ENCODE data around the gene PUSL1. TPM values are rescaled to one million over a fixed set of nuclear protein-coding genes. Genes with fewer than 3 reads are reported as not detected.

The PUSL1 gene
- total RNA-seq, 1 experiment from 2014 or later, result 38.0 TPM

- H3K23me2 ChIP-seq (ENCODE audit: insufficient read length, low read depth, low read length, poor library complexity, severe bottlenecking), result peaks cover 4% of the 10 kb centered on the region
- no peak overlapping the region for H3K14ac ChIP-seq (ENCODE audit: insufficient read depth, low read length)
- H4K5ac ChIP-seq (ENCODE audit: insufficient read length, low read depth, low read length), result no peak overlapping the region
- Mint-ChIP-seq H3K4me1 (peaks cover 0 to 9% of the 10 kb centered on the region in 2 experiments; a peak in 2 of 4 replicates), H3K27me3 (ENCODE audit: low read depth) (peaks cover 2% of the 10 kb centered on the region), H3K4me3 (no peak overlapping the region), H3K27ac (no peak overlapping the region), H3K36me3 (ENCODE audit: insufficient read depth in 1 of 3, low read depth in 3 of 3) (no peaks in the 10 kb centered on the region), H3K9me3 (peaks cover 2 to 7% of the 10 kb centered on the region in 2 experiments; a peak in 2 of 5 replicates)
- no peak overlapping the region for H2BK12ac ChIP-seq (ENCODE audit: insufficient read length, low read depth, low read length)
- H3K4ac ChIP-seq (ENCODE audit: low read depth, low read length), result no peak overlapping the region
- no peaks in the 10 kb centered on the region for H3K9me3 ChIP-seq (ENCODE audit: control insufficient read depth, low read depth, low read length)
- no peak overlapping the region for H3T11ph ChIP-seq (ENCODE audit: low read length)
- no peak overlapping the region for H2BK15ac ChIP-seq (ENCODE audit: low read depth, low read length)
- DNase-seq, result no peak
- no peak overlapping the region for H2BK120ac ChIP-seq (ENCODE audit: low read depth, low read length, poor library complexity, severe bottlenecking)
- no peak overlapping the region for H2BK20ac ChIP-seq (ENCODE audit: low read depth, low read length, poor library complexity, severe bottlenecking)
- H3K27ac ChIP-seq (ENCODE audit: insufficient read length, low read depth, low read length), result no peak overlapping the region
- no peak overlapping the region for H4K91ac ChIP-seq (ENCODE audit: insufficient read length, low read depth, low read length)
- no peak for TF ChIP-seq CTCF (conservative IDR thresholded peaks at IDR 0.05)
- no peak overlapping the region for H2BK5ac ChIP-seq (ENCODE audit: insufficient read length, low read length)
- WGBS (ENCODE audit: extremely low coverage, insufficient read length, low lambda C conversion rate), result no CpG with 5 or more reads among the region's 58 CpGs
- H3K79me2 ChIP-seq (ENCODE audit: insufficient read depth, low read length), result no peaks in the 10 kb centered on the region
- H3K27me3 ChIP-seq (ENCODE audit: insufficient read depth, low read length), result no peaks in the 10 kb centered on the region
- H3K56ac ChIP-seq (ENCODE audit: insufficient read length, low read depth, low read length), result no peak overlapping the region
- no peaks in the 10 kb centered on the region for H4K20me1 ChIP-seq (ENCODE audit: control insufficient read depth, insufficient read depth, insufficient read length)
- peak overlapping the region; percentile 27 for H3K4me2 ChIP-seq (ENCODE audit: insufficient read depth, insufficient read length, low read length)
- H2AK5ac ChIP-seq (ENCODE audit: insufficient read length, low read length), result no peak overlapping the region
- no peak overlapping the region for H3K9ac ChIP-seq (ENCODE audit: extremely low read depth, insufficient read length, low read length)
- no peak overlapping the region for H3K18ac ChIP-seq (ENCODE audit: insufficient read length, low read depth, low read length)
- H2AFZ ChIP-seq (ENCODE audit: low read length), result no peak overlapping the region
- no peaks in the 10 kb centered on the region for H3K4me1 ChIP-seq (ENCODE audit: insufficient read depth, low read length)
- H4K8ac ChIP-seq (replicated peaks; ENCODE audit: insufficient read length, low read depth, low read length), result no peak overlapping the region
- no peaks in the 10 kb centered on the region for H3K79me1 ChIP-seq (ENCODE audit: insufficient read depth, low read depth, low read length, poor library complexity, severe bottlenecking)
- H3K23ac ChIP-seq (ENCODE audit: insufficient read length, low read depth, low read length), result no peak overlapping the region
Observed at GRCh38 chr1:1294250-1294890, 14.0 kb upstream of the PUSL1 start.

Measured in H9 (cell line).